GM19324 (cell line): Measurements from ENCODE around the gene BEGAIN.

Experiments
- ATAC-seq: cut with Tn5 transposase; IDR thresholded peaks from one replicate; pipeline ENCODE4 v1.9.1; 2021; ENCODE audit warnings: mild to moderate bottlenecking, moderate library complexity; ENCODE audit not compliant: unreplicated experiment, low FRiP score

The BEGAIN gene

GRCh38 chr14:100568998-100569733 is 18.1 kb downstream of the BEGAIN start:
- ATAC-seq: no peak

GRCh38 chr14:100568164-100568997 is 18.8 kb downstream of the BEGAIN start:
- ATAC-seq: no peak

DNA sequence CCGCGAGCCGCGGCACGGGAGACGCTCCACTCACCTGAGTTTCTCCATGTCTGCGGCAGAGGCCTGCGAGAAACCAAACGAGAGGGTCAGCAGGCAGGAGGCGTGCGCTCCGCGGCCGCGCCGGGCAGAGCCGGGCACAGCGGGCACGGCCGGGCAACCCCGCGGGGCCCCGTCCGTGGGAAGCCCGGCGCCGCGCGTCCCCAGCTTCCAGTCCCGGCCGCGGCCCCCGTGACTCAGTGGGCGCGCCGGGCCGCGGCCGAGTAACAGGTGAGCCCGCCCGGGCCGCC is 19.4 kb downstream of the BEGAIN start:
- ATAC-seq: no peak

GRCh38 chr14:100567009-100567876 is 20.0 kb downstream of the BEGAIN start:
- ATAC-seq: no peak

DNA sequence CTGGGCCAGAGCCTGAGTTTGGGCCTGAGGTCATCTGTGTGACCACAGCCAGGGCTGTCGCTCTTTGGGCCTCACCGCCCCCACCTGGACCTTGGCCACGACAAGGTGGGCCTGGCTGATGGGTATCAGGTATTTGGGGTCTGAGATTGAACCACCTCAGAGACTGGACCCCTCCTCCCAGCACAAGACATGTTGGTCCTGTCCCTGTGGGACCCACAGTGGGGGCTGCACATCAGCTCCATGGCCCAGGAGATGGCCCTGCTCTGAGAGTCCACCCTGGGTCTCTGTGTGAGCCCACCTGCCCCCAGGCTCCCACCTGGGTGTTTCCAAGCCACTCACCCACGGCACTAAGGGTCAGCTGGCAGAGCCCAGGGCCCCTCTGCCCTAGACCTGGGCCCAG is 20.6 kb downstream of the BEGAIN start:
- ATAC-seq: no peak

DNA sequence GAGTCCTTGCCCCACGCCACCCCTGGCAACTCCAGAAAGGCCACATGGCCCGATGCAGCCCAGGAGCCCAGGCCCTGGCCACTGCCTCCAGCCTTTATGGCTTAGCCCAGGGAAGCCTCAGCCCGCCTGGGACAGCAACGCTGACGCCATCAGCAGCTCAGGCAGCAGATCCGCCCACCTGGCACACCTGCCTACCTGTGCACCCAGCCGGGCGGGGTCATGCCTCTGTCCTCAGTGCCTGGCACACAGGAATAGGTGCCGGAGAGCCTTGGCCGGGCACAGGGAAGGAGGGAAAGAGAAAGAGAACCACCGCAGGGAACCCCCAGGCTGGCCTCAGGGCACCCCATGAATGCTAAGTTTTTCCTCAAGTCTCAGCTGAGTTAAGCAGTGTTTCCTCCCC is 21.1 kb downstream of the BEGAIN start:
- no peak for ATAC-seq

- ATAC-seq: no peak
Observed at GRCh38 chr14:100565650-100566049, 21.6 kb downstream of the BEGAIN start.

DNA sequence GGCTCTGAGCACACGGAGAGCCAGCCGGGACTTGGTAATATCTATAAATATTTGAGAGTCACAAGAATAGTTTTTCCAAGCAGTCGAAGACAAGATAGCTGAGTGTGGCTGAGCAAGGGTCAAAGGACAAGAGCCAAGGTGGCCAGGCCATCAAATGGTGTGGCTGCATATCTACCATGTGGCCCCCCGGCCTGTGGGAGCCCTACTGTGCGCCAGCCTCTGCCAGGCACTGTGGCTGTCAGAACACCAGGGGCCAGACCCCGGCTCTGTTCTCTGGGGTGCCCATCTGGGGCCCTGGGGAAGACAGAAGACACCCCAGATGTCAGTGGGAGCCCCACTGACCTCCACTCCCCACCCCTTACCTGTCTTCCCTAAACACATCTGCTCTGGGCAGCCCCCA is 22.7 kb downstream of the BEGAIN start:
- no peak for ATAC-seq

GRCh38 chr14:100562751-100563150 is 24.5 kb downstream of the BEGAIN start:
- ATAC-seq: no peak

GRCh38 chr14:100561005-100561404 is 26.2 kb downstream of the BEGAIN start:
- no peak for ATAC-seq

- ATAC-seq: no peak
Observed at GRCh38 chr14:100560471-100560870, 26.7 kb downstream of the BEGAIN start.

DNA sequence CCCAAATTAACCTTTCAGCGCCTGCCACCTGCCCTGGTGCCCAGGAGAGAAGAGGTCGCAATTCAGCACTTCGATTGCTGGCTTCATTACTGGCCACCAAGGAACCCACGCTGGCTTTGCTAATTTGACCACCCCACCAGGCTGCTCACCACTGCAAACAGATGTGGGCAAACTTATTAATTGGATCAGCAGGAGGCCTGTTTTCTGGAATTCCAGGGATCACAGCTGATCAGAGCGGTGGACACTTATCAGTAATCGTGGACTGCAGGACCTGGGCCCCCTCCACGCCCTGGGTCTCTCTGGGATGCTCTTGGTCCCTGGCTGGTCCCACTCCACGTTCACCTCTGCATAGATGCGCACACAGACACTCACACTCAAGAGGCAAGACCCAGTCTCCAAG is 27.8 kb downstream of the BEGAIN start:
- no peak for ATAC-seq

DNA sequence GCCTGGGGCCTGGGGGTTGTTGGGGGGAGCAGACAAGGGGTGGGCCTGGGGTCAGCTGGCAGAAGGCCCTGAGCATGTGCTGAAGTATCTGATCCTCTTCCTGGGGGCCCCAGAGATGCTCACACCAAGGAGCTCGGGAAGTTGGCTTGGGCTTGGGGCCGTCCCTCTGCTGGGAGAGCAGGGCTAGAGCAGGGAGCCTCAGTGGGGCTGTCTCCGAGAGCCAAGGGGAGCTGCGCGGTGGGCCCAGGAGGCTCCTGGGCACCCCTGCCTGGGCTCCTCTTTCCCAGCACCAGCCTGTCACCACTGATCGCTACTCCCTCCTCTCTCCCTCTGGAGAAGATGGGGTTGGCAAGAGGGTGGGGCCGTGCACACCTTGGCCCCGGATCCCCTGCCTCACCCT is 28.3 kb downstream of the BEGAIN start:
- ATAC-seq: no peak

DNA sequence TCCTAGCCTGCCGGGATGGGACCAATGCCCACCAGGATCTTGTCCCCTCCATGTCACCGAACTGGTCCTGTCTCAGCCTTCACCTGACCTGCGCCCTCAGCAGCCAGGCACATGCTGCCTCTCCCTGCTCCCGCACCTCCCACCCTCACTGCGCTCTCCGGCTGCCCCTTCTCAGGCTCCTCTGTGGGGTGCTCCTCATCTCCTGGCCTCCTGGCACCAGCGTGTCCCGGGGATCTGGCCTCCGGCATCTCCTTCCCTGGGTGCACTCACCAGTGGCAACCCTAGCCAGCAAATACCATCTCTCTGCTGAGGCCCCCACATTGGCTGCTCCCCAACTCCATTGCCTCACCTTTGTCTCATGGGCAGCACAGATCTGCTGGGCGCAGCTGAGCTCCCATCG is 29.0 kb downstream of the BEGAIN start:
- no peak for ATAC-seq

DNA sequence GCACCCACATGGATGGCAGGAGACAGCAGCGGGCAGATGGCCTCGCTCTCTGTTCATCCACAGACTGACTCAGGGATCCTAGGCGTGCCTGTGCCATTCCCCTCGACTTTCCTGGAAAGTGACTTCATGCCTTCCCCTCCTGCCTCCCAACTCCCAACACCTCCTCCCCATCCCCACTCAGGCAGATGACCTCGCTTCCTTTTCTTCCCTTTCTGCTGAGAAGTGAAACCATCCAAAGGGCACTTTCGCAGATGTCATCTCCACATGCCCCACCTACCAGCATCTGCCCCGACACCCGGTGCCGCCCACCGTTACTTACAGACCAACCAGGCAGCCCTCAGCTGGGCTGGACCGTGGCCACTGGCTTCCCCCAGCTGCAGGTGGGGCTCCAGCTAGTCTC is 29.6 kb downstream of the BEGAIN start:
- ATAC-seq: no peak

DNA sequence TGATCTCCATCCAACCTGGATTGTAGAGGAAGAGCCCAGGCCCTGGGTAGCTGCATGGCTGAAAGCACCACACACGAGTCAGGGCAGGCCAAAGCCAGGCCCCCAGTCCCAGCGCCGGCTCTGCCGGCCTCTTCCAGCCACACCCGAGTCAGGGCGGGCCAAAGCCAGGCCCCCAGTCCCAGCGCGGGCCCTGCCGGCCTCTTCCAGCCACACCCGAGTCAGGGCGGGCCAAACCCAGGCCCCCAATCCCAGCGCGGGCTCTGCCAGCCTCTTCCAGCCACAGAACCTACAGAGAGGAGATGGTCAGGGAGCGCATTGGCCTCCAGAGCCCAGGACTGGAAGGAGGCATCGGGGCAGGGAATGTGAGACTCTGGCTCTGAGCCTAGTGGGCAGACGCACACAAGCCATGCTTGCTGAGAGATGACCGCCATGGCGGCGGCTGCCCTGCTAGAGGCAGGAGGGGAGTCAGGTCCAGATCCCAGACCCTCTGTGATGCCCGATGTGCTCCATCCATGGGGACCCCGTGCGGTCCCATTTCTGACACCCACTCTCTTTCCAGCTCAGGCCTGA is 30.2 kb downstream of the BEGAIN start:
- ATAC-seq: no peak

- no peak for ATAC-seq
Observed at GRCh38 chr14:100556140-100556475, 31.1 kb downstream of the BEGAIN start.

GRCh38 chr14:100555436-100556139 is 31.6 kb downstream of the BEGAIN start:
- no peak for ATAC-seq

DNA sequence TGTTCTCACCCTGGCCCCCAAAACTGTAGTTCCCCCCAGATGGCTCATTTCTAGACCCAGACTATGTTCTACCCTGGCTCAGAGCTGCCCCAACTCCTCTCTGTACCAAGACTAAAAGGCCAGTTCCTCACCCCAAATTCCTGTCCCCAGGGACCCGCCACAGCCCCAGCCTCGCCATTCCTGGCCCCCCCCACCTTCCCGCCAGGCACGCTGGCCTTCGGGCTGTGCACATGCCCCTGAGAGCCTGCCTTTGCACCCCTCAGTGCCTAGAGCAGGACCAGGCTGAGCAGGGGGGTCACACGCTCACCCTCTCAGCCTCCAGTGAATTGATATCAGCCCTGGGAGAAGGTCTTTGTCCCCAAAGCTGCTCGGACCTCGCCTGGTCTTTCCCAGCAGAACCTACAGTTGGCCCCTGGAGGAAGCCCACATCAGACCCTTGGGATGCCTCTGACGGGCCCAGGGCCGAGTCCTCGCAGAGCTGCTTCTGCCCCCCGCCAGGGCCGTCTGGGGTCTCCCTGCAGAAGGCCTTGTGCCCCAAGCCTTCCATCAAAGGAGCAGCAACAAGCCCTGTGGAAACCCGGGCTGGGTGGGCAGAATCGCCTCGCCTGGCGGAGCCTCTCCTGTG is 32.4 kb downstream of the BEGAIN start:
- ATAC-seq: no peak

GRCh38 chr14:100554082-100554677 is 33.0 kb downstream of the BEGAIN start:
- no peak for ATAC-seq
